GM23338 (cell line): Measurements from ENCODE around the gene ZFR2. TPM values are rescaled to one million over a fixed set of nuclear protein-coding genes. Genes with fewer than 3 reads are reported as not detected.

Source experiments
- ATAC-seq: fragments of 200-7000 bp; cut with Tn5 transposase; 3 replicates; pipeline ENCODE4 v1.9.1; 2020
- DNase-seq: peaks from one replicate; pipeline ENCODE4 v3.0.0-alpha.2; 2015; ENCODE audit warnings: low spot score
- H2AFZ ChIP-seq: fragments of 200-600 bp; sonication (generic); 2 replicates; pipeline ENCODE4 v1.8.0; 2016; ENCODE audit warnings: antibody characterized with exemption, mild to moderate bottlenecking, moderate library complexity
- H3F3A ChIP-seq: fragments of 200-600 bp; sonication (generic); replicated peaks from 2 replicates; pipeline ENCODE4 v1.8.0; 2017; ENCODE audit warnings: antibody characterized with exemption, mixed run types, low read depth
- H3K27ac ChIP-seq: fragments of 200-600 bp; sonication (generic); 2 replicates; pipeline ENCODE4 v1.6.1; 2016; ENCODE audit warnings: low read depth
- H3K27me3 ChIP-seq: fragments of 200-600 bp; sonication (generic); 2 replicates; pipeline ENCODE4 v1.8.0; 2016; ENCODE audit warnings: mild to moderate bottlenecking, mixed run types, moderate library complexity; ENCODE audit not compliant: insufficient read depth
- H3K36me3 ChIP-seq: fragments of 200-600 bp; sonication (generic); 2 replicates; pipeline ENCODE4 v1.8.0; 2016; ENCODE audit warnings: mild to moderate bottlenecking; ENCODE audit not compliant: insufficient read depth
- H3K4me1 ChIP-seq: fragments of 200-600 bp; sonication (generic); 2 replicates; pipeline ENCODE4 v1.8.0; 2016; ENCODE audit warnings: mild to moderate bottlenecking, moderate library complexity; ENCODE audit not compliant: insufficient read depth
- H3K4me2 ChIP-seq: fragments of 200-600 bp; sonication (generic); 2 replicates; pipeline ENCODE4 v1.7.1; 2017; ENCODE audit warnings: mixed run types
- H3K4me3 ChIP-seq: fragments of 200-600 bp; sonication (generic); 2 replicates; pipeline ENCODE4 v1.6.1; 2016; ENCODE audit warnings: mixed run types
- H3K79me2 ChIP-seq: fragments of 200-600 bp; sonication (generic); replicated peaks from 2 replicates; pipeline ENCODE4 v1.8.0; 2017; ENCODE audit warnings: mild to moderate bottlenecking; ENCODE audit not compliant: insufficient read depth
- H3K9me2 ChIP-seq: fragments of 200-600 bp; sonication (generic); 2 replicates; pipeline ENCODE4 v1.8.0; 2017; ENCODE audit not compliant: insufficient read depth
- H4K20me1 ChIP-seq: fragments of 200-600 bp; sonication (generic); replicated peaks from 2 replicates; pipeline ENCODE4 v1.8.0; 2017; ENCODE audit warnings: mild to moderate bottlenecking; ENCODE audit not compliant: insufficient read depth
- H3K27ac Mint-ChIP-seq: 2 replicates; pipeline ENCODE4 v1.8.0; 2020; ENCODE audit warnings: inconsistent platforms, mild to moderate bottlenecking, moderate library complexity, mixed read lengths
- H3K27me3 Mint-ChIP-seq: 3 replicates; pipeline ENCODE4 v1.8.0; 2022; ENCODE audit warnings: low read depth, mild to moderate bottlenecking, moderate library complexity, mixed read lengths, inconsistent platforms; ENCODE audit not compliant: insufficient read depth, poor library complexity
- H3K36me3 Mint-ChIP-seq: 3 replicates; pipeline ENCODE4 v1.8.0; 2021; ENCODE audit warnings: low read depth, mild to moderate bottlenecking, inconsistent platforms, moderate library complexity, mixed read lengths
- H3K4me1 Mint-ChIP-seq: 3 replicates; pipeline ENCODE4 v1.8.0; 2020; ENCODE audit warnings: mild to moderate bottlenecking, inconsistent platforms, mixed read lengths
- H3K4me3 Mint-ChIP-seq: 3 replicates; pipeline ENCODE4 v1.8.0; 2021; ENCODE audit warnings: moderate library complexity, mild to moderate bottlenecking, inconsistent platforms, mixed read lengths
- H3K9me3 Mint-ChIP-seq: 3 replicates; pipeline ENCODE4 v1.8.0; 2020; ENCODE audit warnings: moderate library complexity, mild to moderate bottlenecking, inconsistent platforms, mixed read lengths
- CREB1 ChIP-seq: fragments of 250-450 bp; sonication (Bioruptor Pico); IDR thresholded peaks from 2 replicates; pipeline ENCODE4 v1.5.0; 2020; ENCODE audit warnings: low read depth, mild to moderate bottlenecking, moderate library complexity
- EZH2 ChIP-seq: fragments of 200-600 bp; sonication (generic); IDR thresholded peaks from one replicate; pipeline ENCODE4 v1.8.0; 2017; ENCODE audit warnings: antibody characterized with exemption, mild to moderate bottlenecking, low read depth; ENCODE audit not compliant: unreplicated experiment
- EZH2phosphoT487 ChIP-seq: fragments of 200-600 bp; sonication (generic); IDR thresholded peaks from one replicate; pipeline ENCODE4 v1.8.1; 2018; ENCODE audit warnings: antibody characterized with exemption; ENCODE audit not compliant: unreplicated experiment
- JUNB ChIP-seq: IDR thresholded peaks from one replicate; pipeline ENCODE4 v1.6.1; 2016; ENCODE audit warnings: antibody characterized with exemption; ENCODE audit not compliant: unreplicated experiment
- NANOG ChIP-seq: IDR thresholded peaks from 2 replicates; pipeline ENCODE4 v1.6.1; 2016; ENCODE audit warnings: antibody characterized with exemption, borderline replicate concordance
- POLR2AphosphoS5 ChIP-seq: IDR thresholded peaks from 2 replicates; pipeline ENCODE4 v1.6.1; 2016; ENCODE audit warnings: antibody characterized with exemption, low read depth
- ZNF114 ChIP-seq: fragments of 250-450 bp; sonication (Bioruptor Pico); IDR thresholded peaks from 2 replicates; pipeline ENCODE4 v1.5.0; 2020; ENCODE audit warnings: mild to moderate bottlenecking, moderate library complexity
- ZNF331 ChIP-seq: fragments of 250-450 bp; sonication (Bioruptor Pico); IDR thresholded peaks from 2 replicates; pipeline ENCODE4 v1.5.0; 2020; ENCODE audit warnings: low read depth, mild to moderate bottlenecking, moderate library complexity
- polyA plus RNA-seq: library from polyadenylated mRNA; unstranded; fragments of >200 nt; fragmentation: Nextera tagmentation; extraction: Ambion mirVana; gene quantifications from 2 replicates; pipeline ENCODE4 v1.2.1, GENCODE V29; 2016
- total RNA-seq: library from RNA; depleted of rRNA; stranded (reverse); fragments of >200 nt; shearing (Covaris generic); gene quantifications from 2 replicates; pipeline ENCODE4 v1.2.3, GENCODE V29; 2014
- TF ChIP-seq, protein P1 (sequence below): IDR thresholded peaks from one replicate; pipeline ENCODE4 v1.6.1; 2018; ENCODE audit warnings: antibody characterized with exemption; ENCODE audit not compliant: unreplicated experiment
- TF ChIP-seq, protein P2 (sequence below), 2 experiments: fragments of 200-600 bp in 1 of 2; sonication (generic) in 1 of 2; conservative IDR thresholded peaks; 2 replicates each; pipeline versions ENCODE4 v1.5.1 to v1.6.1; 2016 to 2017; ENCODE audit warnings: antibody characterized with exemption in 2 of 2, low read depth in 2 of 2, mild to moderate bottlenecking in 2 of 2, moderate library complexity in 1 of 2
- TF ChIP-seq, protein P3 (sequence below): IDR thresholded peaks from 2 replicates; pipeline ENCODE4 v1.6.1; 2016; ENCODE audit warnings: antibody characterized with exemption

Gene ZFR2
- total and polyA plus RNA-seq, 2 experiments from 2014 or later, result 15.8 to 31.3 TPM

DNA sequence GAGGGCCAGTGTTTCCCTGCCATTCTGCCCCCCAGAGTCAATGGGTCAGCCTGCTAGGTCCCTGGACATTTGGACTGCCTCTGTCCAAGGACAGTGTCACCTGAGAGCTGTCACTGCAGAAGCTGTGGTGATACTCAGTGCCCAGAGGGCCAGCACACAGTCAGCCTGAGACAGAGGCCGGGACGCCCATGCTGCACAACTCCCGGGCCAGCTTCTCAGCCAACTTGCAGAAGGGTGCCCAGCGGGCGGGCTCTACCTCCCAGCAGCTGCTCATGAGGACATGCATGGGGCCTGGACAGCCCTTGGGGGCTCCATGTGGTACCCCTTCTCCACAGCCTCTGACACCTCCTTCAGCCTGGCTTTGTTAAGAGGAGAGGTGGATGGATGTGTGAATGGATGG, 93.0 kb downstream of the ZFR2 start (continued):
- TF ChIP-seq, protein P1, sequence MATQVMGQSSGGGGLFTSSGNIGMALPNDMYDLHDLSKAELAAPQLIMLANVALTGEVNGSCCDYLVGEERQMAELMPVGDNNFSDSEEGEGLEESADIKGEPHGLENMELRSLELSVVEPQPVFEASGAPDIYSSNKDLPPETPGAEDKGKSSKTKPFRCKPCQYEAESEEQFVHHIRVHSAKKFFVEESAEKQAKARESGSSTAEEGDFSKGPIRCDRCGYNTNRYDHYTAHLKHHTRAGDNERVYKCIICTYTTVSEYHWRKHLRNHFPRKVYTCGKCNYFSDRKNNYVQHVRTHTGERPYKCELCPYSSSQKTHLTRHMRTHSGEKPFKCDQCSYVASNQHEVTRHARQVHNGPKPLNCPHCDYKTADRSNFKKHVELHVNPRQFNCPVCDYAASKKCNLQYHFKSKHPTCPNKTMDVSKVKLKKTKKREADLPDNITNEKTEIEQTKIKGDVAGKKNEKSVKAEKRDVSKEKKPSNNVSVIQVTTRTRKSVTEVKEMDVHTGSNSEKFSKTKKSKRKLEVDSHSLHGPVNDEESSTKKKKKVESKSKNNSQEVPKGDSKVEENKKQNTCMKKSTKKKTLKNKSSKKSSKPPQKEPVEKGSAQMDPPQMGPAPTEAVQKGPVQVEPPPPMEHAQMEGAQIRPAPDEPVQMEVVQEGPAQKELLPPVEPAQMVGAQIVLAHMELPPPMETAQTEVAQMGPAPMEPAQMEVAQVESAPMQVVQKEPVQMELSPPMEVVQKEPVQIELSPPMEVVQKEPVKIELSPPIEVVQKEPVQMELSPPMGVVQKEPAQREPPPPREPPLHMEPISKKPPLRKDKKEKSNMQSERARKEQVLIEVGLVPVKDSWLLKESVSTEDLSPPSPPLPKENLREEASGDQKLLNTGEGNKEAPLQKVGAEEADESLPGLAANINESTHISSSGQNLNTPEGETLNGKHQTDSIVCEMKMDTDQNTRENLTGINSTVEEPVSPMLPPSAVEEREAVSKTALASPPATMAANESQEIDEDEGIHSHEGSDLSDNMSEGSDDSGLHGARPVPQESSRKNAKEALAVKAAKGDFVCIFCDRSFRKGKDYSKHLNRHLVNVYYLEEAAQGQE, result no peak

DNA sequence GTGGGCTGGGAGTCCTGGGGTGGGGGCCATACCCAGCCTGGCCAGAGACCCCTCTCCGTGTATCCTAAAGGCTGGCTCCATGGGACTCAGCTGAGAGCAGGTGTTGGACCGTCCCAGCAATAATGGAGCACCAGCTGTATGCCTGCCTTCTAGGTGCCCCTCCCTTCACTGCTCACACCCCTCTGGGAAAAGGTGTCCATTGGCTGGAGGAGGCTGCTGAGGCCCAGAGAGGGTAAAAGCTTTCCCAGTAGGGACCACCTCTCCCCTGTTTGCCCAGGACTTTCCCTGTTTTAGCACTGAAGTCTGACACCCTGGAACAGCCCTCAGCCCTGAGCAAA, 93.5 kb downstream of the ZFR2 start:
- Histone ChIP-seq H2AFZ (no peak overlapping the region), H3K9me2 (no peaks in the 10 kb centered on the region), H4K20me1 (no peaks in the 10 kb centered on the region), H3K27me3 (no peaks in the 10 kb centered on the region), H3F3A (no peaks in the 10 kb centered on the region), H3K4me3 (no peak overlapping the region), H3K79me2 (no peaks in the 10 kb centered on the region), H3K27ac (no peak overlapping the region), H3K4me2 (no peak overlapping the region), H3K36me3 (no peaks in the 10 kb centered on the region), H3K4me1 (no peaks in the 10 kb centered on the region)
- Mint-ChIP-seq H3K4me3 (no peak overlapping the region), H3K27me3 (peaks cover 5% of the 10 kb centered on the region), H3K36me3 (no peaks in the 10 kb centered on the region), H3K9me3 (peaks cover 6% of the 10 kb centered on the region; the same call in 1 of the 3 replicates), H3K4me1 (peaks cover 8% of the 10 kb centered on the region), H3K27ac (no peak overlapping the region)
- ATAC-seq, result no peak
- DNase-seq, result no peak
- TF ChIP-seq NANOG (no peak), CREB1 (CRISPR knock-in tag) (no peak), ZNF114 (CRISPR knock-in tag) (no peak), EZH2phosphoT487 (no peak), ZNF331 (CRISPR knock-in tag) (no peak), JUNB (no peak), EZH2 (no peak), POLR2AphosphoS5 (no peak)
- TF ChIP-seq, protein P2, sequence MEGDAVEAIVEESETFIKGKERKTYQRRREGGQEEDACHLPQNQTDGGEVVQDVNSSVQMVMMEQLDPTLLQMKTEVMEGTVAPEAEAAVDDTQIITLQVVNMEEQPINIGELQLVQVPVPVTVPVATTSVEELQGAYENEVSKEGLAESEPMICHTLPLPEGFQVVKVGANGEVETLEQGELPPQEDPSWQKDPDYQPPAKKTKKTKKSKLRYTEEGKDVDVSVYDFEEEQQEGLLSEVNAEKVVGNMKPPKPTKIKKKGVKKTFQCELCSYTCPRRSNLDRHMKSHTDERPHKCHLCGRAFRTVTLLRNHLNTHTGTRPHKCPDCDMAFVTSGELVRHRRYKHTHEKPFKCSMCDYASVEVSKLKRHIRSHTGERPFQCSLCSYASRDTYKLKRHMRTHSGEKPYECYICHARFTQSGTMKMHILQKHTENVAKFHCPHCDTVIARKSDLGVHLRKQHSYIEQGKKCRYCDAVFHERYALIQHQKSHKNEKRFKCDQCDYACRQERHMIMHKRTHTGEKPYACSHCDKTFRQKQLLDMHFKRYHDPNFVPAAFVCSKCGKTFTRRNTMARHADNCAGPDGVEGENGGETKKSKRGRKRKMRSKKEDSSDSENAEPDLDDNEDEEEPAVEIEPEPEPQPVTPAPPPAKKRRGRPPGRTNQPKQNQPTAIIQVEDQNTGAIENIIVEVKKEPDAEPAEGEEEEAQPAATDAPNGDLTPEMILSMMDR (conservative IDR thresholded peaks at IDR 0.05; ENCODE audit: low read depth in 2 of 2), result no peak
- TF ChIP-seq, protein P1, result no peak
- TF ChIP-seq, protein P3, sequence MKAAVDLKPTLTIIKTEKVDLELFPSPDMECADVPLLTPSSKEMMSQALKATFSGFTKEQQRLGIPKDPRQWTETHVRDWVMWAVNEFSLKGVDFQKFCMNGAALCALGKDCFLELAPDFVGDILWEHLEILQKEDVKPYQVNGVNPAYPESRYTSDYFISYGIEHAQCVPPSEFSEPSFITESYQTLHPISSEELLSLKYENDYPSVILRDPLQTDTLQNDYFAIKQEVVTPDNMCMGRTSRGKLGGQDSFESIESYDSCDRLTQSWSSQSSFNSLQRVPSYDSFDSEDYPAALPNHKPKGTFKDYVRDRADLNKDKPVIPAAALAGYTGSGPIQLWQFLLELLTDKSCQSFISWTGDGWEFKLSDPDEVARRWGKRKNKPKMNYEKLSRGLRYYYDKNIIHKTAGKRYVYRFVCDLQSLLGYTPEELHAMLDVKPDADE, result no peak
